Activated CD4-positive, alpha-beta T cell treated with anti-CD3 and anti-CD28 coated beads for 36 hours (primary cell): ENCODE measurements around the gene FAM107B. TPM values are rescaled to one million over a fixed set of nuclear protein-coding genes. Genes with fewer than 3 reads are reported as not detected.

Experiments
- ATAC-seq: fragments of 200-7000 bp; cut with Tn5 transposase; one replicate; pipeline ENCODE4 v1.10.0; 2021; ENCODE audit warnings: mild to moderate bottlenecking, moderate library complexity
- CTCF ChIA-PET: fragments of 350-600 bp; sonication (Branson Sonifier 250); formaldehyde crosslinking; loops from one replicate; lab custom pipeline; 2021; ENCODE audit warnings: antibody characterized with exemption; lab: Charles Lee
- POLR2A ChIA-PET: fragments of 350-600 bp; sonication (Branson Sonifier 250); formaldehyde crosslinking; loops from one replicate; lab custom pipeline; 2021; ENCODE audit warnings: antibody characterized with exemption, inconsistent platforms; lab: Charles Lee
- DNase-seq: peaks from one replicate; pipeline ENCODE4 v3.0.0-alpha.2; 2020
- H3K27ac Mint-ChIP-seq: one replicate; pipeline ENCODE4 v1.8.0; 2021; ENCODE audit warnings: mixed read lengths
- H3K27me3 Mint-ChIP-seq: one replicate; pipeline ENCODE4 v1.8.0; 2021; ENCODE audit warnings: mixed read lengths
- H3K36me3 Mint-ChIP-seq: one replicate; pipeline ENCODE4 v1.8.0; 2021; ENCODE audit warnings: low read depth, mixed read lengths
- H3K4me1 Mint-ChIP-seq: one replicate; pipeline ENCODE4 v1.8.0; 2021; ENCODE audit warnings: mixed read lengths
- H3K4me3 Mint-ChIP-seq: one replicate; pipeline ENCODE4 v1.8.0; 2021; ENCODE audit warnings: mild to moderate bottlenecking, moderate library complexity, mixed read lengths
- H3K9me3 Mint-ChIP-seq: one replicate; pipeline ENCODE4 v1.8.0; 2021; ENCODE audit warnings: low read depth, mixed read lengths
- intact Hi-C, 2 experiments: fragments of 100-400 bp; cut with DNase I in 1 of 2; cut with micrococcal nuclease in 1 of 2; formaldehyde crosslinking; loops; one replicate each; pipeline versions ENCODE4 v1.14.2 to v1.15.1; 2022 to 2024; cut with DNase I, micrococcal nuclease
- total RNA-seq, 2 experiments: library from RNA; stranded (reverse); gene quantifications; one replicate each; pipeline ENCODE4 v1.2.3, GENCODE V29; 2021

FAM107B gene
- total RNA-seq, 2 experiments from 2014 or later, result 126 to 148 TPM

GRCh38 chr10:14751921-14752320 lies 22.8 kb downstream of the FAM107B start:
- H3K4me1 Mint-ChIP-seq, result peaks cover 2% of the 10 kb centered on the region
- no peaks in the 10 kb centered on the region for H3K27me3 Mint-ChIP-seq
- DNase-seq (no peak), ATAC-seq (no peak)
- intact Hi-C loops, result no loop called here
- no peak overlapping the region for H3K4me3 Mint-ChIP-seq
- POLR2A ChIA-PET, result no interaction called here
- CTCF ChIA-PET, result no interaction called here
- peaks cover under 1% of the 10 kb centered on the region for H3K9me3 Mint-ChIP-seq
- no peaks in the 10 kb centered on the region for H3K36me3 Mint-ChIP-seq
- peak overlapping the region; percentile 40 for H3K27ac Mint-ChIP-seq

- ATAC-seq, result no peak
- peaks cover 2% of the 10 kb centered on the region for H3K4me1 Mint-ChIP-seq
- DNase-seq, result no peak
- intact Hi-C loops, result no loop called here
- ChIA-PET CTCF (no interaction called here), POLR2A (no interaction called here)
- no peaks in the 10 kb centered on the region for H3K36me3 Mint-ChIP-seq
- no peak overlapping the region for H3K4me3 Mint-ChIP-seq
- H3K9me3 Mint-ChIP-seq, result peaks cover 3% of the 10 kb centered on the region
- no peak overlapping the region for H3K27ac Mint-ChIP-seq
- H3K27me3 Mint-ChIP-seq, result no peaks in the 10 kb centered on the region
These were observed 23.4 kb downstream of the FAM107B start for GRCh38 chr10:14751014-14751896.

GRCh38 chr10:14749070-14749809 lies 25.5 kb downstream of the FAM107B start:
- POLR2A ChIA-PET, result no interaction called here
- Mint-ChIP-seq H3K4me3 (no peak overlapping the region), H3K27me3 (no peaks in the 10 kb centered on the region), H3K4me1 (peaks cover 2% of the 10 kb centered on the region), H3K27ac (no peak overlapping the region), H3K9me3 (peaks cover 3% of the 10 kb centered on the region), H3K36me3 (no peaks in the 10 kb centered on the region)
- intact Hi-C loops, result no loop called here
- CTCF ChIA-PET, result interaction anchor here (1.2 to 1.3 kb wide), 2 partner anchors 9 to 10 kb away, joined by 3 read pairs; no protein-coding TSS in a partner anchor
- ATAC-seq (no peak), DNase-seq (no peak)

GRCh38 chr10:14748441-14748840 lies 26.3 kb downstream of the FAM107B start:
- CTCF ChIA-PET, result interaction anchor here (1.0 to 1.3 kb wide), 3 partner anchors 9 to 21 kb away, joined by 3 read pairs; no protein-coding TSS in a partner anchor
- no peaks in the 10 kb centered on the region for H3K36me3 Mint-ChIP-seq

GRCh38 chr10:14742815-14743214 lies 31.9 kb downstream of the FAM107B start:
- intact Hi-C loops, result no loop called here
- no peaks in the 10 kb centered on the region for H3K27me3 Mint-ChIP-seq
- ATAC-seq, result peak; percentile 82
- DNase-seq, result no peak
- peak overlapping the region; percentile 78 for H3K27ac Mint-ChIP-seq
- H3K9me3 Mint-ChIP-seq, result peaks cover 9% of the 10 kb centered on the region
- H3K4me1 Mint-ChIP-seq, result peaks cover 28% of the 10 kb centered on the region
- H3K36me3 Mint-ChIP-seq, result peaks cover 3% of the 10 kb centered on the region
- POLR2A ChIA-PET, result no interaction called here
- H3K4me3 Mint-ChIP-seq, result peak overlapping the region; percentile 2
- CTCF ChIA-PET, result interaction anchor here (0.6 kb wide), 1 partner anchor 145 kb away, joined by 3 read pairs; no protein-coding TSS in a partner anchor

More at GRCh38 chr10:14748441-14748840, 26.3 kb downstream of the FAM107B start:
- POLR2A ChIA-PET, result no interaction called here
- peaks cover 7% of the 10 kb centered on the region for H3K4me1 Mint-ChIP-seq
- H3K9me3 Mint-ChIP-seq, result peaks cover 6% of the 10 kb centered on the region
- no peak for ATAC-seq
- no peak overlapping the region for H3K27ac Mint-ChIP-seq
- intact Hi-C loops, result no loop called here
- DNase-seq, result no peak
- H3K27me3 Mint-ChIP-seq, result no peaks in the 10 kb centered on the region
- no peak overlapping the region for H3K4me3 Mint-ChIP-seq

GRCh38 chr10:14742382-14742781 lies 32.3 kb downstream of the FAM107B start:
- Mint-ChIP-seq H3K36me3 (peaks cover 3% of the 10 kb centered on the region), H3K27me3 (no peaks in the 10 kb centered on the region), H3K27ac (peak overlapping the region; percentile 78), H3K4me3 (peak overlapping the region; percentile 2), H3K4me1 (peaks cover 28% of the 10 kb centered on the region), H3K9me3 (peaks cover 9% of the 10 kb centered on the region)
- CTCF ChIA-PET, result interaction anchor here (0.6 kb wide), 1 partner anchor 144 kb away, joined by 3 read pairs; no protein-coding TSS in a partner anchor
- POLR2A ChIA-PET, result no interaction called here
- DNase-seq (no peak), ATAC-seq (peak; percentile 71)
- intact Hi-C loops, result no loop called here

GRCh38 chr10:14740684-14741247 lies 33.9 kb downstream of the FAM107B start:
- ChIA-PET POLR2A (no interaction called here), CTCF (no interaction called here)
- no peak overlapping the region for H3K4me3 Mint-ChIP-seq
- H3K27me3 Mint-ChIP-seq, result no peaks in the 10 kb centered on the region
- peaks cover 6% of the 10 kb centered on the region for H3K9me3 Mint-ChIP-seq
- peaks cover 3% of the 10 kb centered on the region for H3K36me3 Mint-ChIP-seq
- peak overlapping the region; percentile 55 for H3K27ac Mint-ChIP-seq
- ATAC-seq (no peak), DNase-seq (no peak)
- intact Hi-C loops, result no loop called here
- H3K4me1 Mint-ChIP-seq, result peaks cover 28% of the 10 kb centered on the region

GRCh38 chr10:14737808-14738545 lies 36.7 kb downstream of the FAM107B start:
- H3K27me3 Mint-ChIP-seq, result no peaks in the 10 kb centered on the region
- peaks cover 3% of the 10 kb centered on the region for H3K9me3 Mint-ChIP-seq
- intact Hi-C loops, result no loop called here
- peaks cover 18% of the 10 kb centered on the region for H3K4me1 Mint-ChIP-seq
- no peak for ATAC-seq
- CTCF ChIA-PET, result interaction anchor here (0.8 to 1.5 kb wide), 3 partner anchors 11 to 17 kb away, joined by 3 to 4 read pairs (median 3); no protein-coding TSS in a partner anchor
- DNase-seq, result no peak
- no peak overlapping the region for H3K4me3 Mint-ChIP-seq
- no peak overlapping the region for H3K27ac Mint-ChIP-seq
- H3K36me3 Mint-ChIP-seq, result peaks cover 3% of the 10 kb centered on the region
- POLR2A ChIA-PET, result no interaction called here

GRCh38 chr10:14736600-14737081 lies 38.1 kb downstream of the FAM107B start:
- peaks cover 3% of the 10 kb centered on the region for H3K9me3 Mint-ChIP-seq
- H3K27me3 Mint-ChIP-seq, result no peaks in the 10 kb centered on the region
- peaks cover 3% of the 10 kb centered on the region for H3K36me3 Mint-ChIP-seq
- POLR2A ChIA-PET, result interaction anchor here (0.6 kb wide), 1 partner anchor 309 kb away, joined by 3 read pairs; no protein-coding TSS in a partner anchor
- CTCF ChIA-PET, result no interaction called here
- no peak overlapping the region for H3K4me3 Mint-ChIP-seq
- H3K4me1 Mint-ChIP-seq, result peaks cover 8% of the 10 kb centered on the region
- DNase-seq (no peak), ATAC-seq (no peak)
- H3K27ac Mint-ChIP-seq, result no peak overlapping the region
- intact Hi-C loops, result no loop called here

GRCh38 chr10:14736043-14736442 lies 38.7 kb downstream of the FAM107B start:
- Mint-ChIP-seq H3K27me3 (no peaks in the 10 kb centered on the region), H3K4me3 (no peak overlapping the region), H3K9me3 (peaks cover 3% of the 10 kb centered on the region), H3K4me1 (peaks cover 4% of the 10 kb centered on the region), H3K36me3 (peaks cover 2% of the 10 kb centered on the region), H3K27ac (no peak overlapping the region)
- POLR2A ChIA-PET, result no interaction called here
- intact Hi-C loops, result no loop called here
- CTCF ChIA-PET, result no interaction called here
- no peak for ATAC-seq
- DNase-seq, result no peak
